KG1 (cell line): ENCODE measurements around the gene PAN3.

Experiments
- DNase-seq: peaks from one replicate; lab custom pipeline; 2025; lab: John Stamatoyannopoulos, UW

The PAN3 gene

DNA sequence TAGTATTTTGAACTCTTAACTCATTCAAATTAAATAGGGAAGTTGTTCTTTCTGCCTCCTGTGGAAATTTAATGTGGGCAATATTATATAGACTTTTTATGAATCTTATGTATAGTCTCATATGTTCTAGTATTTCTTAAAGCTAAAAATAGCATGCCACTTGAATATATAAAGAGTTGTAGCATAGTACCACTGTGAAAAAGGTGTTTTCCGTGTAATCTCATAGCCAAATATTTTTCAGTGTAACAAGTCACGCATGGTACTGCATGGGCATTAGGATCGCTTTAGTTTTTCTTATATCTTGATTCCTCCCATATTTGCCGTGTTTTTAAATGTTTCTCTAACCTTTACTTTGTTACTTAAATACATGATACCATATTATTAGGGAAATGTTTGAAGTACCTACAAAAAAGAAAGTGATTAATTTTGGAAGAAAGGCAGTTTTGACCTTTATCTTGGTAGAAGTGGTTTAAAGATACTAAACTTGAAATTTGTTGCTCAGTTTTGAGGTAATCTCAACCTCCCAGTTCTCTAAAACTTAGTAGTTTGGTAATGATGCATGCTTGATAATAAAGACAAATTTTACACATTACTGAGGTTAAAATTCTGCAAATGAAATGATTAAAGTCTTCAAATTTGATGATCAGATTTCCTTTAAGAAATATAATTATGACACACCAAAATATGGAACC, 81.2 kb downstream of the PAN3 start:
- DNase-seq, result no peak

DNA sequence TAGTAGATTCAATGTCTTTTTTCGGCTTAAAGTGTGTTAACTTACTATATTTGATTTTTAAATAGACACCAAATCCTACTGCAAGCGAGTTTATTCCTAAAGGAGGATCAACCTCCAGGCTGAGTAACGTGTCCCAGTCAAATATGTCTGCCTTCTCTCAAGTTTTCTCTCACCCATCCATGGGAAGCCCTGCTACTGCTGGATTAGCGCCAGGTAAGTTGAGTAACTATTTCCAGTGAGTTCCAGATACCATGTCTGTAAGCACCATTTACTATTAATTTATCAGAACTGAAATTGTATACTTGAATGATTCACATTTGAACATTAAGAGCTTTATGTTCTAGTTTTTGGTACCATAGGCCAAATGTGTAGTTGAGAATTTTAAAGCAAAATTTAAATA, 81.8 kb downstream of the PAN3 start:
- no peak for DNase-seq

DNA sequence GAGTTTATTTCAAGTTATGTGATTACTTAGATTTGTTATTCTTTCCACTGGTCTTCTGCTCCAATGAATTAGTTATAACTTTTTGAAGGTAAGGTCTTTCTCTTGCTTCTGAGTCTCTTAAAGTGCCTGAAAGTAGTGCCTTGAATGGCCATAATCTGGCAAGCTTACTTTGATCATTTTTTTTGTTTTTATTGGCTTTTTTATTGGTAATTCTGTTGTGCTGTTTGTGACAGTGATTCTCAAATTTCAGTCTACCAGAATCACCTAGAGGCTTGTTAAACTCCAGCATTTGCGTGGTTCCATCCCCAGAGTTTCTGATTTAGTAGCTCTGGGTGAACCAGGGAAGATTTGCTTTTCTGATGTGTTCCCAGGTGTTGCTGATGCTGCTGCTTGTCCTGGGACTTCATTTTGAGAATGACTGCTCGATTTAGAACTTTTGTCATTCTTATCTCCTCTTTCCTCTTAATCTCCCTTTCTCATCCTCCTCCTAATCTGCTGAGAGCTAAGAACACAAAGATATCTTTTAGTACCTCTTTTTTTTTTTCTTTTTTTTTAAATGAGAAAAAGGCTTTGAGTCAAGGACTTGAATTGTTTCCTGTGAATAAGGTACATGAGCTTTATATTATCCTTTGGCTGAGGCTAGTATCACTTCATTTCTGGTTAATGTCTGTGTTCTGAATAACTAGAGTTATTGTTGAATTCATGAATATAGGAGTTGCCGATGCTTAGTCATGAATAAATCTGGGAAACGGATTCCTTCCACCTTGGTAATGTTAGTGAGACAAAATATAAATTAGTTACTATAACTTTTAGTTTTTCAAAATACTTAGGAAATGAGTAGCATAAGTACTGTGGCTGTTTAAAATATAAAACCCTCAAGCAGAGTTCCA, 91.4 kb downstream of the PAN3 start:
- DNase-seq, result no peak

DNA sequence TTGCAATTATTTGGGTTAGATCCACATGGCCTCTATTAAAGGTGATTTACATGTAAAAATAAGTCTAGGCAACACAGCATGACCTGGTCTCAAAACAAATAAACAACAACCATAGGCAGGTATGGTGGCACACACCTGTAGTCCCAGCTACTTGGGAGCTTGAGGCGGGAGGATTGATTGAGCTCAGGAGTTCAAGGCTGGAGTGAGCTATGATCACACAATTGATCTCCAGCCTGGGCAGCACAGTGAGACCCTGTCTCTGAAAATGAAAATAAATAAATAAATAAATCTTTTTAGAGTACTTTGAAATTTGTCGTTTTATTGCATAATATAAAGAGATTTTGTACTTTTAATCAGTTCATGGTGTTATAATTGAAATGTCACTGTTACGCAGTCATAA, 93.3 kb downstream of the PAN3 start:
- DNase-seq, result no peak

DNA sequence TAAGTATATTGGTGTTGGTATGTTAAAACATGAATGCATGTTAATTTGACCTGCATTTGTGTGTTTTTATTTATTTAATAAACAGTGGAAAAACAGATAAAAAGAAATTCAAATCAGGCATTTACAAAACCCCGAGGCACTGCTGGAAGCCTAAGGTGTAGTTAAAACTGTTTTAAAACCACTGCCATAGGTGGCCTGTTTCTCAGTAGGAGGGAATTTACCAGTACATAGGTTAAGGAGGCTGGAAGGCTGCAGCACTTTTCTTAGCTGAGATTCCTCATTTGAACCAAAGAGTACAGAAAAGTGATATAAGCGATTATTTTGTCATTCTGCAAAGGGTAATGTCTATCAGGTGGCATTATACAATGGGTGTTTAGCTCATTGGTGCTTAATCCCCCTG, 99.6 kb downstream of the PAN3 start:
- DNase-seq, result no peak

DNA sequence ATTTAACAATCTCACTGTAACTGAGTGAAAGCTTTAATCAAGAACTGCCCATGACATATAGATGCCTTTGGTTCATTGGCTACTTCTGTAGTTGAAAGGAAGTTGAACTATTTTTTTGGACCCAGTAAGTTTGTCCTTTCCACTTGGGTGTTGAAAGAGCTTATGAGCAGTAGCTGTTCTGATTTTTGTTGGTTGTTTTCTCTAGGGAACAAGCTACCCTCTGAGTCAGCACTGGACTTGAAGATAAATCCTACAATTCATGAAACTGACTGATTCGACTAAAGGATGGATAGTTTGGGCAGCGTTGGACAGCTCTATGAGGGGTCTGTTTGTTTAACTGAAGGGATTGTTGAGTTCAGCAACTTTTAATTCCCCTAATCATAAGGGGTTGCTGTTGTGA, 101.0 kb downstream of the PAN3 start:
- DNase-seq, result no peak

DNA sequence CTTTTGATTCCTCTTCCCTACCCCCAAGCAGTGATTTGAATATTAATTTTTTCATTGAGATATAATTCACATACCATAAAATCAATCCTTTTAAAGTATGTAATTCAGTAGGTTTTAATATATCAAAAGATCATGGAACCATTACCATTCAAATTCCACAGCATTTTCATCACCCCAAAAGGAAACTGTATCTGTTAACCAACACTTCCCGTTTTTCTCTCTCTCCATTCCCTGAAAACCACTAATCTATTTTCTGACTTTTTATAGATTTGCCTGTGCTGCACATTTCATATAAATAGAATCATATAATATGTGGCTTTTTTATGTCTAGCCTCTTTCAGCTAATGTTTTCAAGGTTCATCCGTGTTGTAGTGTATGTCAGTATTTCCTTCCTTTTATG, 107.1 kb downstream of the PAN3 start:
- DNase-seq, result no peak

DNA sequence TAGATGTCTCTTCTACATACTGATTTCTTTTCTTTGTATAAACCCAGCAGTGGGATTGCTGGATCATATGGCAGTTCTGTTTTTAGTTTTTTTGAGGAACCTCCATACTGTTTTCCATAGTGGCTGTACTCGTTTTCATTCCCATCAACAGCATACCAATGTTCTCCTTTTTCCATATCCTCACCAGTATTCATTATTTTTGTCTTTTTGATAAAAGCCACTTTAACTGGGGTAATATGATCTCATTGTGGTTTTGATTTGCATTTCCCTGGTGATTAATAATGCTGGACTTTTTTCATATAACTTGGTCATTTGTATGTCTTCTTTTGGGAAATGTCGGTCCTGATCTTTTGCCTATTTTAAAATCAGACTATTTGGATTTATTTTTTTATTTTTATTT, 108.5 kb downstream of the PAN3 start:
- DNase-seq, result no peak

DNA sequence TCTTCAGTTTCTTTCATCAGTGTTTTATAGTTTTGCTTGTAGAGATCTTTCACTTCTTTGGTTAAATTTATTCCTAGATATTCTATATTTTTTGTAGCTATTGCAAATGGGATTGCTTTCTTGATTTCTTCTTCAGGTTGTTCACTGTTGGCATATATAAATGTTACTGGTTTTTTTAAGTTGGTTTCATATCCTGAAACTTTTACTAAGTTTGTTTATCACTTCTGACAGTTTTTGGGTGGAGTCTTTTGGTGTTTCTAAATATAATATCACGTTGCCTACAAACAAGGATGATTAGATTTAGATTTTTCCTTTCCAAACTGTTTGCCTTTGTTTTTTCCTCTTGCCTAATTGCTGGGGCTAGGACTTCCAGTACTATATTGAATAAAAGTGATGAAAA, 109.7 kb downstream of the PAN3 start:
- DNase-seq, result no peak

DNA sequence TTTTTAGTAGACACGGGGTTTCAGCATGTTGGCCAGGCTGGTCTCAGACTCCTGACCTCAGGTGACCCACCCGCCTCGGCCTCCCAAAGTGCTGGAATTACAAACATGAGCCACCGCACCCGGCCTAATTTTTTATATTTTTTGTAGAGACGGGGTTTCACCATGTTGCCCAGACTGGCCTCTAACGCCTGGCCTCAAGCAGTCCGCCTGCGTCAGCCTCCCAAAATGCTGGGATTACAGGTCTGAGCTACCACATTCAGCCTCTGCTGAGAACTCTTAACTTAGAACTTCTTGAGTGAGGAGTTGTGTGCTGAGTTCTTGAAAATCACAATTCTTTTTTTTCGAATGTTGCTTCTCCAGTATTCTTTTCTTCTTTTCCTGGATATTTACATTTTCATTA, 112.2 kb downstream of the PAN3 start:
- no peak for DNase-seq

DNA sequence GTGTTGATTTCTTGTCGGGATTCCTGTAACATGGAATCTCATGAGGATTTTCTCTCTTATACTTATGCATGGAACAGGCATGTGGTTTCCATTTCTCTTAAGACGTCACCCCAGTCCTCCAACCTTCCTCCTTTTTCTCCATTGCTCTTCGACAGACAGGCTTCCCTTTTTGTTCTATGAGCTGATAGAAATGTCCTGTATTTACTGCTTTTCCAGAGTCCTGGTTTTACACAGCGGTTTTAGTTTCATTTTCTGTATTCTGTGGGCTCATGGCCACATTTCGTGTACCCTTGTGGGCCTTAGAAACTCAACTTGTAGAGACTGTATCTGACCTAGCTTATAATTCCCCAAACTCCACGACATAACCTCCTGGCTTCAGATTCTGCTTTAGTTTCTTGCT, 113.1 kb downstream of the PAN3 start:
- no peak for DNase-seq

DNA sequence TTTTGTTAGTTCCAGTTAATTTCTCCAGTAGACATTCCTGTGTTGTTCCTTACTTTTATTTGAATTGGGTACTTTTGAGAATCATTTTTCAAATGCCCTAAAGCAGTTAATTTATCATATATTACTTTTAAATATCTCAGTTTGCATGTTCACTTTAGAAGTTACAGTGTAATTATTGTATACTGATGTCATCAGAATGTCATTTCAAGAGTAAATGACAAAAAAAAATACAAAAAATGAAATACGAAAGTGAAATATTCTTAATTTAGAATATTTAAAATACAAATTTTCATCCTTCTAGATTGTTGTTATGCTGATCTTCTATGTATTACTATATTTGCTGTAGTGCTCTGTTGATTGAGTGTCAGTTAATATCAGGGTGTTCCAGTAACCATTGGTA, 114.2 kb downstream of the PAN3 start:
- no peak for DNase-seq

DNA sequence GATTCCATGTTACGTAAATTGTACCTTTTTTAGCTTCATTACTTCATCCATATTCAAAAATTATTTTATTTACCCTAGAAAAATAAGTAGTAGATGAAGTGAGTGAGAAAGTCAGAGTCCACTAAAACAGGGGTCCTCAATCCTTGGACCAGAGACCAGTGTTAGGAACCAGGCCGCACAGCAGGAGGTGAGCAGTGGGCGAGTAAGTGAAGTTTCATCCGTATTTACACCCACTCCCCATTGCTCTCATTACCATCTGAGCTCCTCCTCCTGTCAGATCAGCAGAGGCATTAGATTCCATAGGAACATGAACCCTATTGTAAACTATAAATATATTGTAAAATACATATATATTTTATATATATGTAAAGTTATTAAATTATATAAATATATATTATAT, 119.0 kb downstream of the PAN3 start:
- DNase-seq, result no peak

DNA sequence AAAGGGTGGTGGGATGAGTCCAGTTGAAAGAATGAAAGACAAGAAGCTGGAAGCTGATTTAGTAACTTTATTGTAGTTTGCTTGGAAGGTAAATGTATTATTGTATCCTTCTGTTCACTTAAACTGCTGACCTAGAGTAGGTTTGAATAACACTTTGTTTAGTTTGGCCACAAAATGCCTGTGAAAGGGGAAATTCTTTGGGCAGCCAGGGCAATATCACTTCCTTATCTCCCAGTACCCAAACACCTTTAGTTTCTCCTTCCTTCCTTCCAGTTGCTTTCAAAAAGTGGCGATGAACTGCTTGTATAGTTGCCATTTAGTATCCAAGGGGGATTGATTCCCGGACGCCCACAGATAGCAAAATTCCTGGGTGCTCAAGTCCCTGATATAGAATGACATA, 120.1 kb downstream of the PAN3 start:
- DNase-seq, result no peak

DNA sequence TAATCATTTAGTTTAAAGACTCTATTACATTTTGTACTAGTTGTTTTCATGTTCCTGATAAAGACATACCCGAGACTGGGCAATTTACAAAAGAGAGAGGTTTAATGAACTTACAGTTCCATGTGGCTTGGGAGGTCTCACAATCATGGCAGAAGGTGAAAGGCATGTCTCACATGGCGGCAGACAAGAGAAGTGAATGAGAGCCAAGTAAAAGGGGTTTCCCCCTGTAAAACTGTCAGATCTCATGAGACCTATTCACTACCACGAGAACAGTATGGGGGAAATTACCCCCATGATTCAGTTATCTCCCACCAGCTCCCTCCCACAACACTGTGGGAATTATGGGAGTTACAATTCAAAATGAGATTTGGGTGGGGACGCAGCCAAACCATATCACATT, 129.2 kb downstream of the PAN3 start:
- no peak for DNase-seq

DNA sequence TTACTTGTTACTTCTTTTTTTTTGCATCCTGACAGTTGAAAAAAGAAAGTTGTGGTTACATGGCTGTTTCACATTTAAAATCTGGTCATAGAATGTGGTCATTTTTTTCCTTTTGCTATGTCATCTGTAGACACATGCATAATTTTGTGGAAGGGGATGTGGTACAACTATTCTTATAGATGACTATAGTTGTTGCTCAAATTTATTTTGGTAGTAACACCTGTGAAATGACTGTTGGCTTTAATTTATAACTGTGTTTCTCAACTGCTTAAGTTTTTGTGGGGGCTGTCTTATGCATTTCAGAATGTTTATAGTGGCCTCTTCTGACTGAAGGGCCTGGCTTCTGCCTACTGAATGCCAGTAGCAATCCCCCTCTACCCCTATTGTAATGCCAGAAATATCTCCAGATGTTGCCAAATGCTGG, 130.5 kb downstream of the PAN3 start:
- peak; percentile 61 for DNase-seq

DNA sequence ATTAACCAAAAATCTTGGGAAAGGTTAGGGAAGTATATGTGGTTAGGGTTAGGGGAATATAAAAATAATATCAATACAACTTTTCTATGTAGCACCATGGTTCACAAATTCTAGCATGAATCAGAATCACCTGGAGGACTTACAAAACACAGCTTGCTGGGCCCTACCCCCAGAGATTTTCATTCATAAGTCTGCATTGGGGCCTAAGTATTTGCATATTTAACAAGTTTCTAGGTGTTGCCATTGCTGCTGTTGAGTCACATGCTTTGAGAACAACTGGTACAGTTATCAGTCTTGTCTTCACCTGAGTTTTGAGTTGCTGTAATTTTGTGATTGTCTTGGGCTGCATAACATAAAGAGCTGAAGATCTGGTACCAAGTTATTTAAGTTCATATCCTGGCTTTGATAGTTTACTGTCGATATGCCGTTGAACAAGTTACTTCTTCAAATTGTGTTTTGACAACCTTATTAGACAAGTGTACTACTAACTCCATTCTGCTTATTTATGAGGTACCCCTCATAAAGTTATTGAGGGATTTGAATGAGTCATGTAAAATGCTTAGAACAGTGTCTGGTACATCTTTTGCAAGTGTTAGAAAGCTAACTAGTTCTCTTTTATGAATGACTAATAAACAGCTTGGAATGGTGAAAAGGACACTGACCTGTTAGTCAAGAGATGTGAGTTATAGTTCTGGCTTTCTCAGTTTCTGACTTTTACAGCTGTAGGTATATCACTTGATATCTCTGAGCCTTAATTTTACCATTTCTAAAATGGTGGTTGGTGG, 132.9 kb downstream of the PAN3 start:
- no peak for DNase-seq

DNA sequence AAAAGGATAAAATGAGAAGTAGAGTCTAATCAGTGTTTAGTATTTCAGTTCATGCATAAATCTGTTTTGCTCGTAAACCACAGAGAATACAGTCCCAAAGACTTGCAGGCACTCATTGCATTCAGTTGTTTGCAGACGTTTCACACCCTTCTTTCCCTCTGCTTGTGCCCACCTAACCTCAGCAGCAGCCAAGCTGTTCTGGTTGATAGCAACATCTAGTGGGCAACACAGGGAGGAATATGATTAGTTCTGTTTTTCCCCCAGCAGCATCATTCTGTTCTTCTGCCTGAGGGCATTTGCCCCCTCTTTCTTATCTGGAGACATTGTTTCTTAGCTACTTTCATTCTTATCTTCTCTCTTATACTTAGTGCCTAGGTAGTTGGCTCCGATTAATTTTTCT, 135.6 kb downstream of the PAN3 start:
- no peak for DNase-seq

DNA sequence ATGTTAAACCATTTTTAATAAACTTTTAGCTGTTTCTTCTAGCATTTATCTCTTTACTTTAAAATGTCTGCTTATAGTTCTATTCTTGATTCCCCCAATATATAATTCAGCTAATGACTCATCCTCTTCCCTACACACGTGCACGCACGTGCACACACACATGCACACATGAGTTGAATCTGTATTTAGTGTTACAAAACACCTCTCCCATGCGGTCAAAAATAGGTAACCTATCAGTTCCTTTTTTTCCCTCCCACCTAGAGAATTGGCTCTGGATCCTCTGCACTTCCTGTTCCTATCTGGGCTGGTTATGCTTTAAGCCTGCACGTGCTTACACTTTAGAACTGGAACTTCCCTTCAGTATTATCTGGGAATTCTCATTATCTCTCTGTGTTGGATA, 144.1 kb downstream of the PAN3 start:
- no peak for DNase-seq

DNA sequence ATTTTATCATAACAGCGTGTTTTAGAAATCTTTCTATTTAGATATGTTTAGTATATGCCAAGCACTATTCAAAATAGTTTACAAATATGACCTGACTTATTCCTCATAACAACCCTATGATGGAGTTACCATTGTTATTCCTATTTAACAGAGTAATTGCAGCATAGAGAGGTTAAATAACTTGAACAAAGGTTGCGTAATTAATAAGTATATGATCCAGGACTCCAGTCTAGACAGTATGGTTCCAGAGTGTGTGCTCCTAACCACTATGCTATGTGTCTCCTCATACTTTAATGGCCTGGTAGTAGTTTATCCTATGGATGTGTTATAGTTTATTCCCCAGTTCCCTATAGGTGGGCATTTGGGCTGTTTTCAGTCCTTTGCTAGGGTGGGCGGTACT, 145.3 kb downstream of the PAN3 start:
- no peak for DNase-seq

DNA sequence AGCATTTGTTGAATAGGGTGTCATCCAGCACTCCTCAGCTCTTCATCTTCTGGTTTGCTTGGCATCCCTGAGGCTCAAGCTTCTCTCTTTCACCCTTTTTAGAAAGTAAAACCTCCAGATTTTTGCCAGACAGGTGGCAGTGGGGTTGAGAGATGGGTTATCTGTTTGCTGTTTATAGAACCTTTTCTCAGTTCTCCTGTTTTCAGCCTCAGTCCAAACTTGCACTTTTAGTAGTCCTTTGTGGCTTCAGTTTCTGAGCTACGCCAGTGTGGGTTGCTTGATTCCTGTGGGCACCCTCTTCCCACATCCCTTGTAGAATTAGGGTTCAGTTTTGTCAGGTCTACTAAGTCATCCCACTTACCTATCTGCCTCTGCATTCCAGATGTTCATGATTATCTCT, 147.9 kb downstream of the PAN3 start:
- no peak for DNase-seq

DNA sequence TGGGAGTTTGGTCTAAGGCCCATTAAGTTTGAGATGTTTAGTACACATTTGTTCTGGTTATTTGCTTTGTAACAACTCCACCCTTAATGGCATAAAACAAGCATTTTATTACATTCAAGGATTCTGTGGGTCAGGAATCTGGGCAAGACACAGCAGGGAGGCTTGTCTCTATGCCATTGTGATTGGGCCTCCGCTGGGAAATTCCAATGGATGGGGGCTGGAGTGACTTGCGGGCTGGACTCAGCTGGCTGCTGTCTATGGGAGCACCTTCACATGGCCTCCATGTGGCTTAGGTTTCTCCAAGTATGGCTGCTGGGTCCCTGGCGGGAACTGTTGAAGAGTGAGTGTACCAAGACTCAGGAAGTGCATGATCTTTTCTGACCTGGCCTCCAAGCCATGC, 159.0 kb downstream of the PAN3 start:
- no peak for DNase-seq

DNA sequence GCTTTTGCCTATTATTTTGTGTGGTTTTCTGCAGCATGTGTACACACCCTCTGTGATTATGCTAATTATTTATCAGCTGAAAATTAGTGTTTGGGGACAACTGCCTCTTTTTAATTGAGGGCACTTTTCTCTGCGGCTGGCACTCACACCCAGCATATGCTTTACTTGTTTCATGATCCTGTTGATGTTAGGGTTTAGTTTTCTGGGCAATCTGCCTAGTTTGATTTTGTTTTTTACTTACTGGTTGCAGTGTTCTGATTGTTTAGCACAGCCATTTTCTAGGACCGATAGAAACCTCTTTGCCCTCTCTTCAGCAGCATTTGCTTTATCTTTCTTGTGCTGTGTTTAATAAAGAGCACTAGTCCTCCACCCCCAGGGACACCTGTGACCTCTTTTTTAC, 161.6 kb downstream of the PAN3 start:
- no peak for DNase-seq
